ENCODE measurements around the gene AR. TPM values are rescaled to one million over a fixed set of nuclear protein-coding genes. Genes with fewer than 3 reads are reported as not detected.

The AR gene
- total and polyA plus RNA-seq, 10 of the 15 experiments (the other 5 are each of a cell fraction or from before 2014, with no cell fraction given): 0.07 to 0.09 (median 0.08) TPM; not detected in 7

- in situ Hi-C loops (cut with MboI): no loop called here
- Histone ChIP-seq H2AFZ (ENCODE audit: control insufficient read depth, low read depth, low read length) (no peak overlapping the region), H3K36me3 (ENCODE audit: control insufficient read depth in 2 of 2, insufficient read depth in 2 of 2, low read length in 1 of 2) (no peaks in the 10 kb centered on the region), H3K27ac (ENCODE audit: control insufficient read depth, insufficient read depth) (no peak overlapping the region), H3K4me1 (ENCODE audit: control insufficient read depth, insufficient read depth, low read length) (no peaks in the 10 kb centered on the region), H3K79me2 (ENCODE audit: control insufficient read depth, insufficient read depth, low read length) (no peaks in the 10 kb centered on the region), H3K4me2 (ENCODE audit: control insufficient read depth, insufficient read depth) (no peak overlapping the region), H3K9me3 (replicated peaks; ENCODE audit: control insufficient read depth, insufficient read depth, low read length) (no peaks in the 10 kb centered on the region), H3K27me3 (replicated peaks in 1 of 2; ENCODE audit: control insufficient read depth in 2 of 2, insufficient read depth in 2 of 2, low read length in 1 of 2) (no peaks in the 10 kb centered on the region), H3K9ac (ENCODE audit: control insufficient read depth, insufficient read depth, low read length) (no peak overlapping the region), H4K20me1 (ENCODE audit: control insufficient read depth, insufficient read depth) (no peaks in the 10 kb centered on the region), H3K4me3 (no peak overlapping the region)
- TF ChIP-seq SRF (IDR thresholded peaks at IDR 0.05; ENCODE audit: low read depth in 2 of 2, low read length in 2 of 2): no peak
- no peak for TF ChIP-seq CREM (IDR thresholded peaks at IDR 0.05; ENCODE audit: low read depth)
- no peak for TF ChIP-seq NBN (IDR thresholded peaks at IDR 0.05)
- no peak for TF ChIP-seq RAD51 (IDR thresholded peaks at IDR 0.05)
- no peak for TF ChIP-seq CEBPB (IDR thresholded peaks at IDR 0.05; ENCODE audit: borderline replicate concordance in 1 of 2, low read depth in 2 of 2, low read length in 2 of 2)
- no peak for TF ChIP-seq HDGF (IDR thresholded peaks at IDR 0.05)
- TF ChIP-seq ZNF24 (IDR thresholded peaks at IDR 0.05): no peak
- TF ChIP-seq USF2 (IDR thresholded peaks at IDR 0.05; ENCODE audit: borderline replicate concordance, low read depth, low read length): no peak
- no peak for TF ChIP-seq GABPA (IDR thresholded peaks at IDR 0.05; ENCODE audit: low read depth)
- no peak for TF ChIP-seq DPF2 (IDR thresholded peaks at IDR 0.05)
- TF ChIP-seq NFXL1 (IDR thresholded peaks at IDR 0.05; ENCODE audit: borderline replicate concordance): no peak
- BruUV-seq (replicated peaks): no TSS peak
- 2% methylated on average over 6 of the region's 6 CpGs for WGBS (ENCODE audit: insufficient coverage, insufficient replicate concordance, low lambda C conversion rate, missing lambda C conversion rate)
- SMC1A ChIA-PET (ENCODE audit: uncharacterized antibody, unreplicated experiment): no interaction called here
- RAD21 ChIA-PET (ENCODE audit: unreplicated experiment): interaction anchor here (1.0 kb wide), 1 partner anchor 71 kb away, joined by 4 read pairs; no protein-coding TSS in a partner anchor
- POLR2A ChIA-PET: no interaction called here
- no peak for DNase-seq (ENCODE audit: low read depth, low spot score)
- no peak for ATAC-seq
- FAIRE-seq: no peak
- CTCF ChIA-PET: interaction anchor here (0.9 kb wide), 1 partner anchor 7 kb away, joined by 3 read pairs; no protein-coding TSS in a partner anchor
- intact Hi-C loops (cut with micrococcal nuclease; ENCODE audit: unreplicated experiment): no loop called here
Measured at GRCh38 chrX:67651437-67652142, 107.8 kb downstream of the AR start.

Data from GM12878 (cell line).